GM03348 (cell line): ENCODE data around the gene SRPX.

Source experiments
- DNase-seq: peaks from one replicate; pipeline ENCODE4 v3.0.0; 2012; ENCODE audit warnings: low spot score

Gene SRPX

GRCh38 chrX:38138157-38138891, 82.3 kb downstream of the SRPX start:
- no peak for DNase-seq

- DNase-seq, result no peak
Measured at GRCh38 chrX:38129366-38129765, 91.3 kb downstream of the SRPX start.

- no peak for DNase-seq
Measured at GRCh38 chrX:38127961-38128360, 92.7 kb downstream of the SRPX start.

GRCh38 chrX:38126179-38126578, 94.5 kb downstream of the SRPX start:
- no peak for DNase-seq

- no peak for DNase-seq
Measured at GRCh38 chrX:38124000-38124399, 96.7 kb downstream of the SRPX start.

GRCh38 chrX:38117485-38117884, 103.2 kb downstream of the SRPX start:
- no peak for DNase-seq

- DNase-seq, result no peak
Measured at GRCh38 chrX:38116706-38117105, 104.0 kb downstream of the SRPX start.

GRCh38 chrX:38112566-38112965, 108.1 kb downstream of the SRPX start:
- no peak for DNase-seq

GRCh38 chrX:38111196-38111595, 109.5 kb downstream of the SRPX start:
- no peak for DNase-seq

GRCh38 chrX:38110231-38110630, 110.4 kb downstream of the SRPX start:
- DNase-seq, result no peak

- no peak for DNase-seq
Measured at GRCh38 chrX:38109042-38109898, 111.4 kb downstream of the SRPX start.

GRCh38 chrX:38108364-38108763, 112.3 kb downstream of the SRPX start:
- no peak for DNase-seq

- DNase-seq, result no peak
Measured at GRCh38 chrX:38106991-38107655, 113.5 kb downstream of the SRPX start.

- no peak for DNase-seq
Measured at GRCh38 chrX:38105216-38105725, 115.4 kb downstream of the SRPX start.

GRCh38 chrX:38103857-38104812, 116.5 kb downstream of the SRPX start:
- DNase-seq, result no peak

GRCh38 chrX:38102875-38103274, 117.8 kb downstream of the SRPX start:
- no peak for DNase-seq

- no peak for DNase-seq
Measured at GRCh38 chrX:38102240-38102639, 118.4 kb downstream of the SRPX start.

- no peak for DNase-seq
Measured at GRCh38 chrX:38099688-38100087, 121.0 kb downstream of the SRPX start.
